ENCODE data around the gene HMGXB4. TPM values are rescaled to one million over a fixed set of nuclear protein-coding genes. Genes with fewer than 3 reads are reported as not detected.

The HMGXB4 gene
- total and polyA plus RNA-seq, 2 of the 8 experiments (the other 6 are each of a cell fraction or from before 2014, with no cell fraction given): 20.9 to 41.3 TPM

- no peak overlapping the region for H2BK12ac ChIP-seq (ENCODE audit: low read depth, low read length)
- FAIRE-seq (peak; percentile 39), DNase-seq (ENCODE audit: low read depth in 1 of 2, low spot score in 2 of 2) (peak in 1 of 2 experiments; percentile 52)
- no peak overlapping the region for H3K23ac ChIP-seq (ENCODE audit: insufficient read length)
- H2BK15ac ChIP-seq (ENCODE audit: low read length): no peak overlapping the region
- no peak overlapping the region for H2BK120ac ChIP-seq (replicated peaks; ENCODE audit: low read depth, low read length)
- 31% methylated on average over 23 of the region's 23 CpGs; no CpG with 5 or more reads in 1 of the 2 experiments for WGBS, 2 experiments (ENCODE audit: extremely low coverage in 1 of 2, insufficient coverage in 1 of 2, insufficient read length in 1 of 2, insufficient replicate concordance in 2 of 2, low coverage in 1 of 2, low lambda C conversion rate in 2 of 2, missing lambda C conversion rate in 1 of 2)
- H3K18ac ChIP-seq (ENCODE audit: extremely low read depth, low read length): peak overlapping the region; percentile 29
- H3K27me3 ChIP-seq (replicated peaks in 1 of 4; ENCODE audit: control insufficient read depth in 3 of 4, extremely low read depth in 1 of 4, insufficient read depth in 3 of 4, low read length in 3 of 4): no peaks in the 10 kb centered on the region; a peak in 1 of 7 replicates
- H4K8ac ChIP-seq (ENCODE audit: extremely low read depth, insufficient read depth, low read length): peak overlapping the region; percentile 98; the same call in 1 of the 2 replicates
- POLR2A ChIA-PET (ENCODE audit: partially characterized antibody): interaction anchor here (0.8 to 4.6 kb wide), 9 partner anchors 7 to 53 kb away, joined by 3 to 27 read pairs (median 5); partner anchors contain the start of gene TOM1
- no peak overlapping the region for H2AFZ ChIP-seq (ENCODE audit: low read length)
- no peaks in the 10 kb centered on the region for H3K9me3 ChIP-seq (ENCODE audit: insufficient read depth in 2 of 2, low read depth in 1 of 2, low read length in 1 of 2)
- peak overlapping the region; percentile 74 to 94 (median 81) for H3K4me3 ChIP-seq (ENCODE audit: extremely low read depth in 1 of 4, insufficient read depth in 2 of 4, low read depth in 3 of 4, low read length in 4 of 4)
- H3K79me1 ChIP-seq (ENCODE audit: low read depth, low read length): peaks cover 4% of the 10 kb centered on the region; the same call in 1 of the 2 replicates
- H4K5ac ChIP-seq (ENCODE audit: insufficient read length, low read depth, low read length): peak overlapping the region; percentile 0
- H3K36me3 ChIP-seq (ENCODE audit: control insufficient read depth in 2 of 4, insufficient read depth in 4 of 4, low read length in 3 of 4): peaks cover 5 to 14% (median 13%) of the 10 kb centered on the region in 4 experiments; a peak in 5 of 8 replicates
- peak overlapping the region; percentile 76 to 98 for H3K4me2 ChIP-seq (ENCODE audit: insufficient read depth in 1 of 2, low read depth in 2 of 2, low read length in 2 of 2)
- peak overlapping the region; percentile 43; the same call in 1 of the 2 replicates for H2AK5ac ChIP-seq (ENCODE audit: low read depth, low read length)
- H4K91ac ChIP-seq (replicated peaks; ENCODE audit: insufficient read length, low read length): no peak overlapping the region
- peaks cover 0 to 3% of the 10 kb centered on the region in 2 experiments for H4K20me1 ChIP-seq (replicated peaks in 1 of 2; ENCODE audit: control insufficient read depth in 1 of 2, insufficient read depth in 2 of 2, low read length in 2 of 2)
- peak overlapping the region; percentile 88 for H3K27ac ChIP-seq (ENCODE audit: low read depth, low read length)
- peak overlapping the region; percentile 66 for H2BK5ac ChIP-seq (ENCODE audit: low read depth, low read length)
- CTCF ChIA-PET (ENCODE audit: partially characterized antibody): interaction anchor here (0.9 to 1.2 kb wide), 2 partner anchors 12 to 156 kb away, joined by 3 read pairs; no protein-coding TSS in a partner anchor
- no peak overlapping the region for H2BK20ac ChIP-seq (ENCODE audit: low read length)
- H3K9ac ChIP-seq (replicated peaks in 1 of 4; ENCODE audit: extremely low read depth in 1 of 4, low read depth in 3 of 4, low read length in 3 of 4): peak overlapping the region; percentile 87 to 99 (median 90)
- H3K23me2 ChIP-seq (ENCODE audit: low read depth, low read length): peaks cover 8% of the 10 kb centered on the region; the same call in 1 of the 2 replicates
- no peak overlapping the region for H3K14ac ChIP-seq (ENCODE audit: insufficient read length)
- H3K79me2 ChIP-seq (ENCODE audit: control insufficient read depth in 1 of 2, insufficient read depth in 2 of 2, low read length in 2 of 2): peaks cover 0 to 46% of the 10 kb centered on the region in 2 experiments; a peak in 3 of 4 replicates
- no peak overlapping the region for H3K4ac ChIP-seq (replicated peaks; ENCODE audit: insufficient read length, low read depth, low read length)
- peaks cover 0 to 3% (median 0%) of the 10 kb centered on the region in 4 experiments; a peak in 2 of 7 replicates for H3K4me1 ChIP-seq (replicated peaks in 1 of 4; ENCODE audit: control insufficient read depth in 3 of 4, insufficient read depth in 4 of 4, low read length in 3 of 4)
- no peak overlapping the region for H3K56ac ChIP-seq (replicated peaks; ENCODE audit: insufficient read length, low read depth, low read length)
- no peak for TF ChIP-seq CHD2 (IDR thresholded peaks at IDR 0.05; ENCODE audit: low read length)
- TF ChIP-seq GABPA (IDR thresholded peaks at IDR 0.05; ENCODE audit: borderline replicate concordance, insufficient read depth, low read length): no peak
- TF ChIP-seq CBX8 (IDR thresholded peaks at IDR 0.05; ENCODE audit: borderline replicate concordance, low read depth, low read length): no peak
- TF ChIP-seq TBP (IDR thresholded peaks at IDR 0.05; ENCODE audit: low read depth, low read length): no peak
- no peak for TF ChIP-seq ATF2 (IDR thresholded peaks at IDR 0.05; ENCODE audit: low read length)
- peak; percentile 49; the same call in 1 of the 2 replicates for TF ChIP-seq POLR2AphosphoS5 (IDR thresholded peaks at IDR 0.05; ENCODE audit: low read depth, low read length)
- no peak for TF ChIP-seq RAD21 (IDR thresholded peaks at IDR 0.05 in 1 of 2, conservative IDR thresholded peaks at IDR 0.05 in 1 of 2; ENCODE audit: low read depth in 2 of 2, low read length in 2 of 2)
- TF ChIP-seq BRCA1 (IDR thresholded peaks at IDR 0.05; ENCODE audit: low read depth, low read length): no peak
- peak in 1 of 2 experiments; percentile 42; a peak in 2 of 3 replicates for TF ChIP-seq POLR2A (IDR thresholded peaks at IDR 0.05; ENCODE audit: control extremely low read depth in 1 of 2, low read depth in 2 of 2, low read length in 2 of 2)
- no peak for TF ChIP-seq TCF12 (IDR thresholded peaks at IDR 0.05; ENCODE audit: low read depth, low read length)
These were observed 1.1 kb downstream of the HMGXB4 start for GRCh38 chr22:35258191-35258988.

Data from H1 (cell line).